Stimulated activated naive B cell treated with anti-CD40 and anti-IgM and Interleukin-4, amounts not matched to agents 10 μg/mL and 1 μg/mL and 100 μg/mL, for 72 hours (primary cell): ENCODE data around the gene ESR1.
A peak's percentile ranks its signal among the peaks of the same experiment; 100 is the strongest.

Source experiments
- ATAC-seq, 2 donors: fragments of 150-1000 bp; cut with Tn5 transposase; replicated peaks; 2 replicates each; pipeline ENCODE4 v1.10.0; 2021; ENCODE audit warnings: moderate library complexity in 1 of 2
- DNase-seq: peaks from one replicate; pipeline ENCODE4 v3.0.0; 2021
- H3K27ac Mint-ChIP-seq: one replicate; pipeline ENCODE4 v1.8.0; 2022; ENCODE audit warnings: mild to moderate bottlenecking, mixed read lengths
- H3K27me3 Mint-ChIP-seq, 2 donors: one replicate each; pipeline ENCODE4 v1.8.0; 2022; ENCODE audit warnings: mixed read lengths in 2 of 2
- H3K36me3 Mint-ChIP-seq, 2 donors: one replicate each; pipeline ENCODE4 v1.8.0; 2022; ENCODE audit warnings: mixed read lengths in 2 of 2, mild to moderate bottlenecking in 1 of 2
- H3K4me1 Mint-ChIP-seq, 2 donors: one replicate each; pipeline ENCODE4 v1.8.0; 2022; ENCODE audit warnings: mixed read lengths in 2 of 2, mild to moderate bottlenecking in 1 of 2
- H3K4me3 Mint-ChIP-seq, 2 donors: one replicate each; pipeline ENCODE4 v1.8.0; 2022; ENCODE audit warnings: mild to moderate bottlenecking in 2 of 2, mixed read lengths in 2 of 2, moderate library complexity in 1 of 2
- H3K9me3 Mint-ChIP-seq, 2 donors: one replicate each; pipeline ENCODE4 v1.8.0; 2022; ENCODE audit warnings: mixed read lengths in 2 of 2, mild to moderate bottlenecking in 1 of 2

ESR1 gene

GRCh38 chr6:151803743-151804142 lies 3.7 kb upstream of the ESR1 start:
- Mint-ChIP-seq H3K4me3 (no peak overlapping the region), H3K27me3 (peaks cover 35 to 48% of the 10 kb centered on the region in 2 donors), H3K4me1 (peaks cover 13 to 22% of the 10 kb centered on the region in 2 donors), H3K27ac (no peak overlapping the region), H3K36me3 (no peaks in the 10 kb centered on the region), H3K9me3 (peaks cover 0 to 3% of the 10 kb centered on the region in 2 donors)
- ATAC-seq (no peak), DNase-seq (no peak)

- Mint-ChIP-seq H3K4me3 (no peak overlapping the region), H3K36me3 (no peaks in the 10 kb centered on the region), H3K4me1 (peaks cover 16 to 29% of the 10 kb centered on the region in 2 donors), H3K27ac (no peak overlapping the region), H3K27me3 (peaks cover 43 to 51% of the 10 kb centered on the region in 2 donors), H3K9me3 (peaks cover 0 to 3% of the 10 kb centered on the region in 2 donors)
- DNase-seq (no peak), ATAC-seq (no peak)
Observed at GRCh38 chr6:151804585-151805285, 2.7 kb upstream of the ESR1 start.

- no peaks in the 10 kb centered on the region for H3K36me3 Mint-ChIP-seq
- H3K27me3 Mint-ChIP-seq = peaks cover 43 to 53% of the 10 kb centered on the region in 2 donors
- DNase-seq (no peak), ATAC-seq (no peak)
- no peak overlapping the region for H3K4me3 Mint-ChIP-seq
- H3K4me1 Mint-ChIP-seq = peaks cover 16 to 29% of the 10 kb centered on the region in 2 donors
- H3K9me3 Mint-ChIP-seq = peaks cover 0 to 3% of the 10 kb centered on the region in 2 donors
- H3K27ac Mint-ChIP-seq = no peak overlapping the region
Observed at GRCh38 chr6:151805286-151805840, 2.1 kb upstream of the ESR1 start.

GRCh38 chr6:151806757-151807512 lies 547 bp upstream of the ESR1 start:
- Mint-ChIP-seq H3K36me3 (no peaks in the 10 kb centered on the region), H3K27me3 (peaks cover 48 to 60% of the 10 kb centered on the region in 2 donors), H3K4me1 (peaks cover 16 to 29% of the 10 kb centered on the region in 2 donors), H3K4me3 (peak overlapping the region; percentile 77 to 80), H3K9me3 (peaks cover 0 to 3% of the 10 kb centered on the region in 2 donors), H3K27ac (no peak overlapping the region)
- DNase-seq (no peak), ATAC-seq (peak; percentile 36 to 50)

GRCh38 chr6:151808371-151809241 lies 1.1 kb downstream of the ESR1 start:
- Mint-ChIP-seq H3K27me3 (peaks cover 48 to 57% of the 10 kb centered on the region in 2 donors), H3K4me1 (peaks cover 16 to 29% of the 10 kb centered on the region in 2 donors), H3K27ac (no peak overlapping the region), H3K36me3 (no peaks in the 10 kb centered on the region), H3K9me3 (peaks cover 0 to 2% of the 10 kb centered on the region in 2 donors), H3K4me3 (peak overlapping the region; percentile 80 to 86)
- ATAC-seq (peak; percentile 41 to 50), DNase-seq (no peak)

GRCh38 chr6:151811081-151811480 lies 3.6 kb downstream of the ESR1 start:
- Mint-ChIP-seq H3K4me3 (no peak overlapping the region), H3K27ac (no peak overlapping the region), H3K9me3 (no peaks in the 10 kb centered on the region), H3K27me3 (peaks cover 43 to 47% of the 10 kb centered on the region in 2 donors), H3K36me3 (no peaks in the 10 kb centered on the region), H3K4me1 (peaks cover 16 to 29% of the 10 kb centered on the region in 2 donors)
- ATAC-seq = no peak
- no peak for DNase-seq

GRCh38 chr6:151813858-151814257 lies 6.4 kb downstream of the ESR1 start:
- H3K27ac Mint-ChIP-seq = no peak overlapping the region

GRCh38 chr6:151814614-151815013 lies 7.1 kb downstream of the ESR1 start:
- H3K27ac Mint-ChIP-seq = no peak overlapping the region
- no peak overlapping the region for H3K4me3 Mint-ChIP-seq
- no peaks in the 10 kb centered on the region for H3K4me1 Mint-ChIP-seq
- no peaks in the 10 kb centered on the region for H3K9me3 Mint-ChIP-seq
- H3K36me3 Mint-ChIP-seq = no peaks in the 10 kb centered on the region
- DNase-seq (no peak), ATAC-seq (no peak)
- H3K27me3 Mint-ChIP-seq = peaks cover 20 to 29% of the 10 kb centered on the region in 2 donors

More at GRCh38 chr6:151813858-151814257, 6.4 kb downstream of the ESR1 start:
- Mint-ChIP-seq H3K36me3 (no peaks in the 10 kb centered on the region), H3K4me3 (no peak overlapping the region), H3K27me3 (peaks cover 27 to 36% of the 10 kb centered on the region in 2 donors), H3K4me1 (peaks cover 2 to 6% of the 10 kb centered on the region in 2 donors), H3K9me3 (no peaks in the 10 kb centered on the region)
- no peak for DNase-seq
- ATAC-seq = no peak

GRCh38 chr6:151822252-151823111 lies 15.0 kb downstream of the ESR1 start:
- Mint-ChIP-seq H3K4me1 (peaks cover 7 to 9% of the 10 kb centered on the region in 2 donors), H3K36me3 (no peaks in the 10 kb centered on the region), H3K9me3 (peaks cover 2 to 3% of the 10 kb centered on the region in 2 donors), H3K27me3 (peaks cover 0 to 7% of the 10 kb centered on the region in 2 donors), H3K4me3 (peak overlapping the region in 1 of 2 donors; percentile 35), H3K27ac (no peak overlapping the region)
- peak; percentile 96 to 98 for ATAC-seq
- peak; percentile 9 for DNase-seq

- H3K4me1 Mint-ChIP-seq = peaks cover 7 to 9% of the 10 kb centered on the region in 2 donors
- peaks cover 0 to 7% of the 10 kb centered on the region in 2 donors for H3K27me3 Mint-ChIP-seq
- H3K27ac Mint-ChIP-seq = no peak overlapping the region
- no peaks in the 10 kb centered on the region for H3K36me3 Mint-ChIP-seq
- ATAC-seq (no peak), DNase-seq (no peak)
- no peak overlapping the region for H3K4me3 Mint-ChIP-seq
- peaks cover 2 to 3% of the 10 kb centered on the region in 2 donors for H3K9me3 Mint-ChIP-seq
Observed at GRCh38 chr6:151826517-151827142, 19.1 kb downstream of the ESR1 start.

- Mint-ChIP-seq H3K27me3 (peaks cover 7 to 11% of the 10 kb centered on the region in 2 donors), H3K27ac (no peak overlapping the region), H3K4me3 (no peak overlapping the region), H3K4me1 (no peaks in the 10 kb centered on the region), H3K36me3 (no peaks in the 10 kb centered on the region), H3K9me3 (no peaks in the 10 kb centered on the region)
- ATAC-seq (no peak), DNase-seq (no peak)
Observed at GRCh38 chr6:151832710-151833109, 25.2 kb downstream of the ESR1 start.

GRCh38 chr6:151835396-151835795 lies 27.9 kb downstream of the ESR1 start:
- H3K4me1 Mint-ChIP-seq = no peaks in the 10 kb centered on the region
- H3K36me3 Mint-ChIP-seq = no peaks in the 10 kb centered on the region
- peaks cover 7 to 11% of the 10 kb centered on the region in 2 donors for H3K27me3 Mint-ChIP-seq
- H3K4me3 Mint-ChIP-seq = no peak overlapping the region
- no peak overlapping the region for H3K27ac Mint-ChIP-seq
- no peak for ATAC-seq
- no peak for DNase-seq
- H3K9me3 Mint-ChIP-seq = no peaks in the 10 kb centered on the region

- Mint-ChIP-seq H3K9me3 (no peaks in the 10 kb centered on the region), H3K36me3 (no peaks in the 10 kb centered on the region), H3K27ac (no peak overlapping the region), H3K27me3 (peaks cover 7 to 11% of the 10 kb centered on the region in 2 donors), H3K4me3 (no peak overlapping the region), H3K4me1 (peaks cover 0 to 6% of the 10 kb centered on the region in 2 donors)
- DNase-seq (no peak), ATAC-seq (no peak)
Observed at GRCh38 chr6:151837223-151837622, 29.7 kb downstream of the ESR1 start.
